Gastrocnemius medialis (tissue), 4 donors: ENCODE data around the gene PIERCE2. TPM values are rescaled to one million over a fixed set of nuclear protein-coding genes. Genes with fewer than 3 reads are reported as not detected.
"Not testable (repeated sequence)": the region's sequence is repeated elsewhere in the genome, so short reads cannot be mapped to it uniquely, and the experiment has no call there.

ENCODE experiments used
- ATAC-seq, 2 donors: fragments of 150-250 bp; one replicate each; pipeline ENCODE4 v1.9.1; 2016
- DNase-seq, 2 donors: peaks; one replicate each; pipeline ENCODE4 v3.0.0-alpha.2; 2019
- H3K27ac ChIP-seq, 4 donors: fragments of 200-600 bp; sonication (generic); 1 replicate in 1 of 4; 2 replicates in 3 of 4; pipeline ENCODE4 v1.5.1; 2016 to 2018; ENCODE audit warnings: mild to moderate bottlenecking in 2 of 4, moderate library complexity in 1 of 4
- H3K27me3 ChIP-seq, 3 donors: fragments of 200-600 bp; sonication (generic) in 2 of 3; 1 replicate in 1 of 3; 2 replicates in 2 of 3; pipeline versions ENCODE4 v1.5.1 to v1.6.0; 2016 to 2019; ENCODE audit warnings: mild to moderate bottlenecking in 1 of 3, moderate library complexity in 1 of 3
- H3K36me3 ChIP-seq, 2 donors: fragments of 200-600 bp; sonication (generic) in 1 of 2; one replicate each; pipeline ENCODE4 v1.5.1; 2017 to 2018
- H3K4me1 ChIP-seq, 2 donors: fragments of 200-600 bp; sonication (generic) in 1 of 2; one replicate each; pipeline ENCODE4 v1.5.1; 2016 to 2017; ENCODE audit warnings: mild to moderate bottlenecking in 2 of 2
- H3K4me3 ChIP-seq, 4 donors: fragments of 200-600 bp; sonication (generic) in 3 of 4; 1 replicate in 1 of 4; 2 replicates in 3 of 4; pipeline ENCODE4 v1.5.1; 2016 to 2019; ENCODE audit warnings: mild to moderate bottlenecking in 2 of 4
- H3K9me3 ChIP-seq, 3 donors: fragments of 200-600 bp; sonication (generic) in 2 of 3; 1 replicate in 1 of 3; 2 replicates in 2 of 3; pipeline ENCODE4 v1.5.1; 2016 to 2019
- POLR2A ChIP-seq, 2 donors: fragments of 450-650 bp; IDR thresholded peaks; one replicate each; pipeline ENCODE4 v1.6.1; 2017; ENCODE audit warnings: antibody characterized with exemption in 2 of 2, mild to moderate bottlenecking in 2 of 2, moderate library complexity in 2 of 2
- in situ Hi-C, 4 donors: fragments of 200-750 bp; cut with MboI; loops; one replicate each; pipeline versions ENCODE4 v1.15.0 to v1.8.0; 2017; ENCODE audit warnings: low sequenced_read_pairs in 4 of 4
- intact Hi-C: fragments of 100-400 bp; cut with DNase I; formaldehyde crosslinking; loops from one replicate; pipeline ENCODE4 v1.15.1; 2023; ENCODE audit warnings: low total_unique reads
- total RNA-seq, 4 donors: library from RNA; depleted of rRNA; stranded (reverse); fragments of >200 nt; gene quantifications; one replicate each; pipeline versions ENCODE4 v1.1.0 to v1.2.3, GENCODE V29; 2016
- TF ChIP-seq, protein P1 (sequence below), 5 experiments: fragments of 450-650 bp in 3 of 5; fragments of 200-600 bp in 2 of 5; sonication (generic) in 2 of 5; IDR thresholded peaks in 4 of 5; conservative IDR thresholded peaks in 1 of 5; 1 replicate in 4 of 5; 2 replicates in 1 of 5; pipeline ENCODE4 v1.5.1; 2016 to 2019; ENCODE audit warnings: antibody characterized with exemption in 5 of 5, mild to moderate bottlenecking in 3 of 5, moderate library complexity in 3 of 5

PIERCE2 gene
- total RNA-seq, 4 donors from 2014 or later = 5.1 to 11.8 (median 6.0) TPM

GRCh38 chr15:55407498-55408011 lies 740 bp upstream of the PIERCE2 start:
- Histone ChIP-seq H3K27ac (peak overlapping the region; percentile 89 to 96 (median 92)), H3K4me1 (peaks cover 26 to 38% of the 10 kb centered on the region in 2 donors), H3K4me3 (peak overlapping the region; percentile 75 to 84 (median 78)), H3K9me3 (no peaks in the 10 kb centered on the region), H3K27me3 (no peaks in the 10 kb centered on the region), H3K36me3 (no peaks in the 10 kb centered on the region)
- in situ Hi-C loops = loop anchor here in 1 of 4 donors (25.0 kb wide), 1 partner anchor 95 kb away; the partner anchor contains the start of genes PIGB and PIGBOS1
- TF ChIP-seq, protein P1, sequence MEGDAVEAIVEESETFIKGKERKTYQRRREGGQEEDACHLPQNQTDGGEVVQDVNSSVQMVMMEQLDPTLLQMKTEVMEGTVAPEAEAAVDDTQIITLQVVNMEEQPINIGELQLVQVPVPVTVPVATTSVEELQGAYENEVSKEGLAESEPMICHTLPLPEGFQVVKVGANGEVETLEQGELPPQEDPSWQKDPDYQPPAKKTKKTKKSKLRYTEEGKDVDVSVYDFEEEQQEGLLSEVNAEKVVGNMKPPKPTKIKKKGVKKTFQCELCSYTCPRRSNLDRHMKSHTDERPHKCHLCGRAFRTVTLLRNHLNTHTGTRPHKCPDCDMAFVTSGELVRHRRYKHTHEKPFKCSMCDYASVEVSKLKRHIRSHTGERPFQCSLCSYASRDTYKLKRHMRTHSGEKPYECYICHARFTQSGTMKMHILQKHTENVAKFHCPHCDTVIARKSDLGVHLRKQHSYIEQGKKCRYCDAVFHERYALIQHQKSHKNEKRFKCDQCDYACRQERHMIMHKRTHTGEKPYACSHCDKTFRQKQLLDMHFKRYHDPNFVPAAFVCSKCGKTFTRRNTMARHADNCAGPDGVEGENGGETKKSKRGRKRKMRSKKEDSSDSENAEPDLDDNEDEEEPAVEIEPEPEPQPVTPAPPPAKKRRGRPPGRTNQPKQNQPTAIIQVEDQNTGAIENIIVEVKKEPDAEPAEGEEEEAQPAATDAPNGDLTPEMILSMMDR (IDR thresholded peaks at IDR 0.05 in 4 of 5, conservative IDR thresholded peaks at IDR 0.05 in 1 of 5) = no peak
- intact Hi-C loops = loop anchor here (1.0 to 5.0 kb wide), 4 partner anchors 89 to 225 kb away; partner anchors contain the start of genes PIGB, PIGBOS1 and RSL24D1
- ATAC-seq = peak; percentile 5 to 23
- DNase-seq = no peak

DNA sequence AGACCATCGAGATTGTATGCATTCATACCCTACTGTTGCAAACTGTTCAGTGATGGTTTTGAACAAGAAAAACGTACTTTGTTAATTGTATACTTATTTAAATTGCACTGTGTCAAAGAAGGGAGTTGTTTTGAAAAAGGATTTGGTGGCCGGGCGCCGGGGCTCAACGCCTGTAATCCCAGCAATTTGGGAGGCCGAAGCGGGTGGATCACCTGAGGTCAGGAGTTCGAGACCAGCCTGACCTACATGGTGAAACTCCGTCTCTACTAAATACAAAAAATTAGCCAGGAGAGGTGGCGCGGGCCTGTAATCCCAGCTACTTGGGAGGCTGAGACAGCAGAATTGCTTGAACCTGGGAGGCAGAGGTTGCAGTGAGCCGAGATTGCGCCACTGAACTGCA lies 681 bp downstream of the PIERCE2 start:
- H3K27me3 ChIP-seq, H3K36me3 ChIP-seq, H3K9me3 ChIP-seq, ATAC-seq, DNase-seq: not testable (repeated sequence)
- intact Hi-C loops = loop anchor here (2.0 to 5.0 kb wide), 3 partner anchors 90 to 223 kb away; partner anchors contain the start of genes PIGB, PIGBOS1 and RSL24D1
- H3K4me3 ChIP-seq = peak overlapping the region; percentile 75 to 84 (median 78)
- peaks cover 12 to 23% of the 10 kb centered on the region in 2 donors for H3K4me1 ChIP-seq
- H3K27ac ChIP-seq = peak overlapping the region; percentile 89 to 96 (median 92)
- in situ Hi-C loops = loop anchor here in 1 of 4 donors (25.0 kb wide), 1 partner anchor 97 kb away; the partner anchor contains the start of genes PIGB and PIGBOS1

DNA sequence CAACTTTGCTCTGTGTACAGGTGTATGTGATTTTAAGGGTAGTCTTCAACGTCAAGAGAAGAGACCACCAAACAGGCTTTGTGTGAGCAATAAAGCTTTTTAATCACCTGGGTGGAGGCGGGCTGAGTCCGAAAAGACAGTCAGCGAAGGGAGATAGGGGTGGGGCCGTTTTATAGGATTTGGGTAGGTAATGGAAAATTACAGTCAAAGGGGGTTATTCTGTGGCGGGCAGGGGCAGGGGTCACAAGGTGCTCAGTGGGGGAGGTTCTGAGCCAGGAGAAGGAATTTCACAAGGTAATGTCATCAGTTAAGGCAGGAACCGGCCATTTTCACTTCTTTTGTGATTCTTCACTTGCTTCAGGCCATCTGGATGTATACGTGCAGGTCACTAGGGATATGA lies 9.4 kb downstream of the PIERCE2 start:
- DNase-seq, H3K27me3 ChIP-seq, H3K27ac ChIP-seq, ATAC-seq, H3K4me3 ChIP-seq, H3K9me3 ChIP-seq, H3K4me1 ChIP-seq, intact Hi-C loops, H3K36me3 ChIP-seq: not testable (repeated sequence)
- in situ Hi-C loops = loop anchor here in 1 of 4 donors (25.0 kb wide), 1 partner anchor 105 kb away; the partner anchor contains the start of genes PIGB and PIGBOS1

DNA sequence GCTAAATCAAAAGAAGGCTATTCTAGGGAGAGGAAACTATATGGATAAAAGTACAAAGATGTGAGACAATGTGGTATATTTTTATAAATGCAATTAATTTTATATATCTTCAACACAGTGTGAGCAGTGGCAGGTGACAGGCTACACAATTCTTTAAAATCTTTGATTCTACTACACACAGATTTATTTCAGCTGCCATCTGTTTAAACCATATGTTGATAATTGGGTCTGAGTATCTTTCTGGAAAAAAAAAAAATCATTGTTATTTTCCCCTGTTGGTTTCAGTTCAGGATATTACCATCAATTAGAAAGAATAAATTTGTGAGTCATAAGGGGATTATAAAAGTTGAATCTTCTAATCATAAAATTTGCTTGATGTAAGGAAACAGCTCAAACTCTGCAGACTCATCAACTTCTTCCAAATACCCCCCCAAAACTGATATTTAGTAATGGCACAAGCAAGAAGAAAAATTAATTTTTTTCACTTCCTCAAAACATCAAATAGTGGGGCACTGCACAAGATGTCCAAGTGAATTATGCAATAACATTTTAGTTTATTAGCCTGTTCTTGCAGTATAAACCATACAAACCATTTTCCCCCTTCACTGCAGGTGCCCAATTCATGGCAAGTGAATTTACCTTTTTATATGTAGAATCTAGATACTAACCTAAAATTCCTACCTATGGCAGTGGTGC lies 12.0 kb downstream of the PIERCE2 start:
- Histone ChIP-seq H3K4me3 (no peak overlapping the region), H3K9me3 (no peaks in the 10 kb centered on the region), H3K36me3 (no peaks in the 10 kb centered on the region), H3K4me1 (no peaks in the 10 kb centered on the region), H3K27ac (no peak overlapping the region), H3K27me3 (no peaks in the 10 kb centered on the region)
- TF ChIP-seq, protein P1 (IDR thresholded peaks at IDR 0.05 in 4 of 5, conservative IDR thresholded peaks at IDR 0.05 in 1 of 5) = no peak
- no peak for TF ChIP-seq POLR2A (IDR thresholded peaks at IDR 0.05)
- in situ Hi-C loops = loop anchor here in 1 of 4 donors (25.0 kb wide), 1 partner anchor 108 kb away; the partner anchor contains the start of genes PIGB and PIGBOS1
- intact Hi-C loops = no loop called here
- no peak for DNase-seq
- ATAC-seq = no peak

DNA sequence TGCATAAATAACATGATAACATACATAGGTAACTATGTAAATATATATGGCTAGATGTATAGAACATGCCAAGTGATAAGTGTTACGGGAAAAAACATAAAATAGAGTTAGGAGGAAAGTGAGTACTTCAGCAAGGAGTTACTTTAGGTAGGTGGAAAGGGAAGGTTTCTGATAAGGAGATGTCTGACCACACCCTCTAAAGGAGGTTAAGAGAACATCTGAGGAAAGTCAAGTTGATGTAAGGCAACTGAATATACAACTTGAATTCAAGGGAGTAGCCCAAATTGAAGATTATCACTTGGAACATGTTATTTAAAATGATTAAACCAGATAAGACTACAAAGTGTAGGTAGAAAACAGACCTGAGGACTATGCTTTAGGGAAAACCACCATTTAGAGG lies 13.8 kb downstream of the PIERCE2 start:
- intact Hi-C loops (no loop called here), in situ Hi-C loops (loop anchor here in 1 of 4 donors (25.0 kb wide), 1 partner anchor 110 kb away; the partner anchor contains the start of genes PIGB and PIGBOS1)
- H3K27ac ChIP-seq = no peak overlapping the region
- DNase-seq (no peak), ATAC-seq (no peak)
- H3K9me3 ChIP-seq = no peaks in the 10 kb centered on the region
- no peaks in the 10 kb centered on the region for H3K36me3 ChIP-seq
- H3K4me3 ChIP-seq = no peak overlapping the region
- TF ChIP-seq POLR2A (IDR thresholded peaks at IDR 0.05) = no peak
- H3K27me3 ChIP-seq = no peaks in the 10 kb centered on the region
- H3K4me1 ChIP-seq = no peaks in the 10 kb centered on the region
